CD4-positive, alpha-beta T cell treated with Interferon alpha-2 for 1 hour (primary cell): Measurements from ENCODE around the gene SEC31B.
A peak's percentile ranks its signal among the peaks of the same experiment; 100 is the strongest.

ENCODE experiments used
- DNase-seq, 2 donors: peaks; one replicate each; pipeline ENCODE4 v3.0.0-alpha.2; 2020 to 2022

The SEC31B gene, protein sequence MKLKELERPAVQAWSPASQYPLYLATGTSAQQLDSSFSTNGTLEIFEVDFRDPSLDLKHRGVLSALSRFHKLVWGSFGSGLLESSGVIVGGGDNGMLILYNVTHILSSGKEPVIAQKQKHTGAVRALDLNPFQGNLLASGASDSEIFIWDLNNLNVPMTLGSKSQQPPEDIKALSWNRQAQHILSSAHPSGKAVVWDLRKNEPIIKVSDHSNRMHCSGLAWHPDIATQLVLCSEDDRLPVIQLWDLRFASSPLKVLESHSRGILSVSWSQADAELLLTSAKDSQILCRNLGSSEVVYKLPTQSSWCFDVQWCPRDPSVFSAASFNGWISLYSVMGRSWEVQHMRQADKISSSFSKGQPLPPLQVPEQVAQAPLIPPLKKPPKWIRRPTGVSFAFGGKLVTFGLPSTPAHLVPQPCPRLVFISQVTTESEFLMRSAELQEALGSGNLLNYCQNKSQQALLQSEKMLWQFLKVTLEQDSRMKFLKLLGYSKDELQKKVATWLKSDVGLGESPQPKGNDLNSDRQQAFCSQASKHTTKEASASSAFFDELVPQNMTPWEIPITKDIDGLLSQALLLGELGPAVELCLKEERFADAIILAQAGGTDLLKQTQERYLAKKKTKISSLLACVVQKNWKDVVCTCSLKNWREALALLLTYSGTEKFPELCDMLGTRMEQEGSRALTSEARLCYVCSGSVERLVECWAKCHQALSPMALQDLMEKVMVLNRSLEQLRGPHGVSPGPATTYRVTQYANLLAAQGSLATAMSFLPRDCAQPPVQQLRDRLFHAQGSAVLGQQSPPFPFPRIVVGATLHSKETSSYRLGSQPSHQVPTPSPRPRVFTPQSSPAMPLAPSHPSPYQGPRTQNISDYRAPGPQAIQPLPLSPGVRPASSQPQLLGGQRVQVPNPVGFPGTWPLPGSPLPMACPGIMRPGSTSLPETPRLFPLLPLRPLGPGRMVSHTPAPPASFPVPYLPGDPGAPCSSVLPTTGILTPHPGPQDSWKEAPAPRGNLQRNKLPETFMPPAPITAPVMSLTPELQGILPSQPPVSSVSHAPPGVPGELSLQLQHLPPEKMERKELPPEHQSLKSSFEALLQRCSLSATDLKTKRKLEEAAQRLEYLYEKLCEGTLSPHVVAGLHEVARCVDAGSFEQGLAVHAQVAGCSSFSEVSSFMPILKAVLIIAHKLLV

GRCh38 chr10:100519311-100520051, at the start of gene SEC31B:
Gene SEC31B, minus strand, starts transcription at chr10:100519861. Its CDS starts 2,909 bp downstream, at chr10:100516952.
- no peak for DNase-seq

GRCh38 chr10:100568912-100569311, 49.3 kb upstream of the SEC31B start:
- no peak for DNase-seq

DNA sequence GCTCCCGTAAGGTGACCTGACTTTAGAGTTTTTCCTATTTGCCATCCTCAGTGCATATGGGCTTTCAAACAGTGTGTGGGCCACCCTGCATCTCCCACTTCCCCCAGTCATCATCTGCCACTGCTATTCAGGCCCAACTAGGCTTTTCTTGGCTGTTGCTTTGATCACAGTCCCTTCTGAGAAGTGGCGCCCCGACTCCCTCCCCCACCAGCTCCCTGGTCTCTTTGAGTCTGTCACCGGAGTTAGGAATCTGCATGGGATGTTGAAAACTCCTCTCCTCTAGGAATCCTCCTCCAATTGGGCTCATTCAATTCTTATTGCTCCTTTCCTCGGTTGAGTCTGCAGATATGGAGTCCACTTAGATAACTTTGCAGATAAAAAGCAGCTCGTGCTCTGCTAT, 48.2 kb upstream of the SEC31B start:
- no peak for DNase-seq

GRCh38 chr10:100567249-100567648, 47.6 kb upstream of the SEC31B start:
- no peak for DNase-seq

DNA sequence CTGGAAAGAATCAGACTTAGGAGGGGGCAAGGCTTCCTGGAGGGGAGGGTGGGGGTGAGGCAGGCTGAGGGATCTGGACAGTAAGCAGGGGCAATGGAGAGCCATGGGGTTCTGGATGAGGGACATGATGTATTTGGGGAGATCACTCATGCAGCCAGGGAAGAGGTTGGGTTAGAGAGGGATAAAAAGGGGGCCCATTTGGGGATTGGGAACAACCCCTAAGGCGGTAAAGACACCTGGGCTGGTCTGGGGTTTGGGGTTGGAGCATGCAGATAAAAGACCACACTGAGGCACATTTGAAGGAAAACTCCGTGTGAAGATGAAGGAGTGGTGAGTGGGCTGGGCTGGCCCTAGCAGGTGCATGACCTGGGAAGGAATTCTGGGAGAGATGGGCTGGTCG, 46.9 kb upstream of the SEC31B start:
- DNase-seq, result no peak

- DNase-seq, result no peak
Measured at GRCh38 chr10:100565206-100565985, 45.7 kb upstream of the SEC31B start.

- DNase-seq, result peak; percentile 70 to 82
Measured at GRCh38 chr10:100562008-100562672, 42.5 kb upstream of the SEC31B start.

- DNase-seq, result no peak
Measured at GRCh38 chr10:100561005-100561404, 41.3 kb upstream of the SEC31B start.

- DNase-seq, result no peak
Measured at GRCh38 chr10:100560248-100560647, 40.6 kb upstream of the SEC31B start.

GRCh38 chr10:100554902-100555301, 35.2 kb upstream of the SEC31B start:
- no peak for DNase-seq

- DNase-seq, result no peak
Measured at GRCh38 chr10:100553929-100554328, 34.3 kb upstream of the SEC31B start.

DNA sequence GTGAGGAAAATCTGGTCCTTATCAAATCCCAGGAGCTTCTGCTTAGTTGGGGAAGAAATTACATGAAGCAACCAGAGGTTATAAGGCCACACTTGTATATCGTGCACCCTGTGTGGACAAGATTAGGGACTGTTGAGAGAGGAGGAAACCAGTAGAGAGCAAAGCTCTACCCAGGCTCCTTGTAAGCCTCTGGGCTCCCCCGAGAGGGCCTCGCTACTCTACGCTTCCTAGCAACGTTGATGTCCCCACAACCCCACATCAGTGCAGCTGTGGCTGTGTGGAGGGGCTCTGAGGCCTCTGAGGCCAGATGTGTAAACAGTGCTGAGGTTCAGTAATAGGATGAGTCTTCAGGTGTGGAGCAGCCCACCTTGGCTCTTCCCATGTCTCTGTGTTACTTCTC, 32.1 kb upstream of the SEC31B start:
- no peak for DNase-seq

DNA sequence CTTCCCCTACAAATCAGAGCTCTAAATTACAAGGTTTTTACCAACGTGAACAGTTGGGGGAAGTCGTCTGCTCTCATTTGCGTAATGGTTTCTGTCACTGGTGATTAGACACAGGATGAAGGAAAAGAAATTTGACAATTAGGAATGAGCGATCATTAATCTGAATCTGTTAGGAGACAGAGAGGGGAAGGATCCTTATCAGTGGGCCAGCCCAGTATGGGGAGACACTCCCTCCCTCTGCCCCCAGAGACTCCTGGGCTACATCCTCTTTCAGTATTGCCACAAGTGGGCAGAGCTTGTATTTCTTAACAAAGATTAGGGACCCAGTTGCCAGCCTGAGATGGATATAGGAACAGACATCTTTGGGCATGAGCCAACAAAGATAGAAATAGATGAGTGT, 31.5 kb upstream of the SEC31B start:
- no peak for DNase-seq

- no peak for DNase-seq
Measured at GRCh38 chr10:100544950-100545349, 25.3 kb upstream of the SEC31B start.

- no peak for DNase-seq
Measured at GRCh38 chr10:100537475-100537874, 17.8 kb upstream of the SEC31B start.

DNA sequence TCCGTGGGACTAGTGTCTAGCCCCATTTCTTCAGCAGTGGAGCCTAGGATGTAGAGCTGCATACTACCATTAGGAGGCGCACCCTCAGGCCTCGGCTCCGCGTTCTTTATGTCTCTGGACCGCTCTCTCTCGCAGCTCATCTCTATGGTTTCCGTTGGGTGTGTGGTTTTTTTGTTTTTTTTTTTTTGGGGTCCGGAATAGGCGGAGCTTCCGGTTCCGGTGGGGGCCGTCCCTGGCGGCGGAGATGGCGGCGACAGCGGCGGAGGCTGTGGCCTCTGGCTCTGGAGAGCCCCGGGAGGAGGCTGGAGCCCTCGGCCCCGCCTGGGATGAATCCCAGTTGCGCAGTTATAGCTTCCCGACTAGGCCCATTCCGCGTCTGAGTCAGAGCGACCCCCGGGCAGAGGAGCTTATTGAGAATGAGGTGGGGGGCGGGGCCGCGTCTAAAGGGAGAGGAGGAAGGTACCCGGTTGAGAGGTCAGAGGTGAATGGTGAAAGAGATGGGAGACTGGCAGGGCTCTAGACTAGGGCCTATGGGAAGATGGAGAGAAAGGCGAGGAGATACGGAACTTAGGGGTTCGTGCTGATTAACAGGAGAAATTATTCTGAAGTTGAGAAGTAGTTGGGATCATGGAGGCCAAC, 16.2 kb upstream of the SEC31B start, which contains the start of gene HIF1AN:
HIF1AN (plus strand) TSS at position 229 of the 639 bp plus-strand sequence; CDS start at position 245, 16 bp downstream.
- DNase-seq, result peak; percentile 94

DNA sequence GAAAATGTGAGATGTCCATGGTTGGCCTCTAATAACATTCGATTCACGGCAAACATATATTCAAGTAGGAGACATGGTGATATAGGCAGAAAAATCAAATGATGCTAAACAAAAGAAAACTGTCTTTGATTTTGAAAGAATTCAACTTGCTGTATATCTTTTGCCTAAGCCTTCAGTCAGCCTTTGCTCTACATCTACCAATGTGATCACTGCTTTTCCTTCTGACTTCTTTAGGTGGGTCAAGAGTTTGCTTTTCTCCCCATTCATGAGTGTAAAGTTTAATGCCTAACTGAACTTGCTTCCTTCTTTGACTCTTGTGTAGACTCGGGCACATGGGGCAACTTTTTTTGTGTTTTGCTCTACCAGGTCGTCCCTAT, 15.7 kb upstream of the SEC31B start:
- no peak for DNase-seq

GRCh38 chr10:100534726-100535125, 15.1 kb upstream of the SEC31B start:
- DNase-seq, result no peak

DNA sequence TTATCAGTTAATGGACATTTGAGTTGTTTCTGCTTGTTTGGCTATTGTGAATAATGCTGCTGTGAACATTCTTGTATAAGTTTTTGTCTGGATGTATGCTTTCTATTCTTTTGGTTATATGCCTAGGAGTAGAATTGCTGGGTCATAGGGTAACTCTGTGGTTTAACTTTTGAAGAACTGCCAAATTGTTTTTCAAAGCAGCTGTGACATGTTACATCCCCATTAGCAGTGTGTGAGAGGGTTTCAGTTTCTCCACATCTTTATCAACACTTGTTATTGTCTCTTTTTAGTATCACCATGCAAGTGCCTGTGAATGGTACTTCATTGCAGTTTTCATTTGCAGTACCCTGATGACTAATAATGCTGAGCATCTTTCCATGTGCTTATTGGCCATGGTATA, 12.1 kb upstream of the SEC31B start:
- no peak for DNase-seq

GRCh38 chr10:100529475-100530298, 10.0 kb upstream of the SEC31B start, which contains the start of gene NDUFB8:
Gene NDUFB8, minus strand, starts transcription at chr10:100529871. Its CDS starts 20 bp downstream, at chr10:100529851.
- peak; percentile 86 to 92 for DNase-seq
